Neuronal stem cell (in vitro differentiated cells): ENCODE data around the gene ACTN1.
A peak's percentile ranks its signal among the peaks of the same experiment; 100 is the strongest.

ENCODE experiments used
- DNase-seq: peaks from one replicate; pipeline ENCODE4 v3.0.0-alpha.2; 2013; ENCODE audit warnings: low spot score
- H2AFZ ChIP-seq: one replicate; pipeline ENCODE4 v1.6.1; 2013; ENCODE audit warnings: mild to moderate bottlenecking, low read length, inconsistent platforms
- H2AK5ac ChIP-seq: 2 replicates; pipeline ENCODE4 v1.6.1; 2013; ENCODE audit warnings: low read depth, mild to moderate bottlenecking, inconsistent platforms, low read length, moderate library complexity, mixed read lengths
- H2BK120ac ChIP-seq: 2 replicates; pipeline ENCODE4 v1.6.1; 2013; ENCODE audit warnings: low read depth, mild to moderate bottlenecking, inconsistent platforms, low read length, moderate library complexity, mixed read lengths
- H2BK12ac ChIP-seq: one replicate; pipeline ENCODE4 v1.6.1; 2013; ENCODE audit warnings: low read length, inconsistent platforms
- H2BK15ac ChIP-seq: 2 replicates; pipeline ENCODE4 v1.6.1; 2013; ENCODE audit warnings: mild to moderate bottlenecking, low read length, inconsistent platforms, mixed read lengths
- H2BK5ac ChIP-seq: one replicate; pipeline ENCODE4 v1.6.1; 2013; ENCODE audit warnings: inconsistent platforms, mild to moderate bottlenecking, low read length, moderate library complexity
- H3K14ac ChIP-seq: one replicate; pipeline ENCODE4 v1.6.1; 2013; ENCODE audit warnings: low read length, inconsistent platforms
- H3K18ac ChIP-seq: 2 replicates; pipeline ENCODE4 v1.6.1; 2013; ENCODE audit warnings: low read length, inconsistent platforms
- H3K23ac ChIP-seq: 2 replicates; pipeline ENCODE4 v1.6.1; 2013; ENCODE audit warnings: low read depth, mild to moderate bottlenecking, mixed read lengths, low read length, inconsistent platforms; ENCODE audit not compliant: poor library complexity
- H3K27ac ChIP-seq: replicated peaks from 3 replicates; pipeline ENCODE4 v1.5.1; 2013; ENCODE audit warnings: low read length, inconsistent platforms
- H3K27me3 ChIP-seq, 3 experiments: 2 replicates each; pipeline ENCODE4 v1.6.1; 2013; ENCODE audit warnings: low read length in 3 of 3, mild to moderate bottlenecking in 2 of 3, inconsistent platforms in 1 of 3, low read depth in 1 of 3, mixed read lengths in 1 of 3, moderate library complexity in 1 of 3; ENCODE audit not compliant: control insufficient read depth in 3 of 3, insufficient read depth in 3 of 3
- H3K36me3 ChIP-seq, 2 donors: replicated peaks in 1 of 2; 2 replicates each; pipeline ENCODE4 v1.6.1; 2013; ENCODE audit warnings: low read length in 2 of 2; ENCODE audit not compliant: control insufficient read depth in 2 of 2, insufficient read depth in 2 of 2
- H3K4ac ChIP-seq: 2 replicates; pipeline ENCODE4 v1.6.1; 2013; ENCODE audit warnings: inconsistent platforms, mild to moderate bottlenecking, low read length, moderate library complexity
- H3K4me1 ChIP-seq, 2 donors: 1 replicate in 1 of 2; 2 replicates in 1 of 2; pipeline ENCODE4 v1.6.1; 2013; ENCODE audit warnings: low read length in 2 of 2, low read depth in 1 of 2; ENCODE audit not compliant: control insufficient read depth in 2 of 2, insufficient read depth in 1 of 2
- H3K4me2 ChIP-seq: one replicate; pipeline ENCODE4 v1.6.1; 2013; ENCODE audit warnings: mild to moderate bottlenecking, low read length, inconsistent platforms; ENCODE audit not compliant: insufficient read depth, poor library complexity, severe bottlenecking
- H3K4me3 ChIP-seq, 2 donors: 2 replicates each; pipeline ENCODE4 v1.5.1; 2013; ENCODE audit warnings: low read length in 2 of 2, mild to moderate bottlenecking in 2 of 2, inconsistent platforms in 1 of 2, moderate library complexity in 1 of 2
- H3K79me1 ChIP-seq: one replicate; pipeline ENCODE4 v1.6.1; 2013; ENCODE audit warnings: low read depth, mild to moderate bottlenecking, inconsistent platforms, low read length, moderate library complexity
- H3K9ac ChIP-seq: one replicate; pipeline ENCODE4 v1.6.1; 2013; ENCODE audit warnings: mild to moderate bottlenecking, low read depth, low read length, inconsistent platforms; ENCODE audit not compliant: poor library complexity
- H3K9me3 ChIP-seq, 2 donors: replicated peaks in 1 of 2; 2 replicates each; pipeline versions ENCODE3 to v1.6.1; 2013; ENCODE audit warnings: low read length in 2 of 2, mild to moderate bottlenecking in 2 of 2, inconsistent platforms in 1 of 2, low read depth in 1 of 2, mixed read lengths in 1 of 2, moderate library complexity in 1 of 2; ENCODE audit not compliant: control insufficient read depth in 2 of 2, insufficient read depth in 1 of 2
- H4K8ac ChIP-seq: one replicate; pipeline ENCODE4 v1.6.1; 2013; ENCODE audit warnings: low read depth, mild to moderate bottlenecking, inconsistent platforms, low read length, moderate library complexity
- H4K91ac ChIP-seq: one replicate; pipeline ENCODE4 v1.6.1; 2013; ENCODE audit warnings: low read length, low read depth, mild to moderate bottlenecking, inconsistent platforms; ENCODE audit not compliant: poor library complexity
- WGBS, 2 donors: extraction: QIAGEN DNeasy Blood & Tissue Kit; methylation state at CpG; one replicate each; pipeline ENCODE4 v1.1.7; 2013; ENCODE audit warnings: missing lambda C conversion rate in 2 of 2, mixed read lengths in 1 of 2; ENCODE audit not compliant: insufficient read length in 2 of 2, insufficient replicate concordance in 1 of 2; ENCODE audit errors: extremely low coverage in 2 of 2; 5-methylcytosine and 5-hydroxymethylcytosine counted together

ACTN1 gene

DNA sequence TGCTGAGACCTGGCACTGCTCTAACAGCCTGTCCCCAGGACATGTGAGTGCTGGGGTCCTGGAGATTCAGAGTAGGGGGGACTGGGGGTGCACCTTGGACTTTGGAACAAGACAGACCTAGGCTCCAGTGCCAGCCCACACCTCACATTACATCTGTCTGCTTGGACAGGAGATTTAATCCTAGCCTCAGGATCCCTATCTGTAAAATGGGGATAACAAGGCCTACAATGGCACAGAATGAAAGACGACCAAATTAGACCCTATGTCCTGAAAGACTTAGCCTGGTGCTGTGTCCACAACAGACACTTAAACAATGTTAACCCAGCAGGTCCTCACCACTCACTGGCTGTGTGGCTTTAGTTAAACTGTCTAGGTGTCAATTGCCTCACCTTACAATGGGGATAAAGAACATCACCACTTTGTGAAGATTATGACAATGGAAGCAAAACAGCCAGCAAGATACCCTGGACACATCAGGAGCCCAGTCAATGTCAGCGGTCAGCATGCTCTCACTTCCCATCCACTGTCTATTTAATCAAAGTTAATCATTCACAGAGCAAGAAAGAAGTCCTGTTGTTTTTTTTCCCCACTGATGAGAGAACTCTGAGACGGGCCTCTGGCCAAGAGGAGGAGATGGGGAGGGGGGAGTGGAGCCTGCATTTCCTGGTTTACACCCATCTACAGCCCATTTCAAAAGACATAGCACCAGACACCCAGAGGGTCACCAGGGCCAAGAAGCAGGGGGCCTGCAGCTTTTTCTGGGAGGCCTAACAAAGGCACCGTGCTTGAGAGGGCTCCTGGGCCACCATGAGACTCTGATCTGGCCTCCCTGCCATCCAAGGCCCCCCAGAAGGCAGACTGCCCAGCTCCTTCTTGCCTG lies 40.6 kb downstream of the ACTN1 start:
- no peak overlapping the region for H3K18ac ChIP-seq
- no peak overlapping the region for H3K4me3 ChIP-seq
- H2BK120ac ChIP-seq: no peak overlapping the region
- peaks cover 7% of the 10 kb centered on the region for H3K79me1 ChIP-seq
- no peak overlapping the region for H3K4ac ChIP-seq
- H2BK15ac ChIP-seq: no peak overlapping the region
- H3K27ac ChIP-seq: no peak overlapping the region
- DNase-seq: no peak
- H4K8ac ChIP-seq: no peak overlapping the region
- no peaks in the 10 kb centered on the region for H3K27me3 ChIP-seq
- H3K23ac ChIP-seq: no peak overlapping the region
- peak overlapping the region; percentile 91 for H3K14ac ChIP-seq
- H4K91ac ChIP-seq: no peak overlapping the region
- no peak overlapping the region for H3K4me2 ChIP-seq
- H3K9ac ChIP-seq: no peak overlapping the region
- no peak overlapping the region for H2BK12ac ChIP-seq
- peaks cover 2 to 15% of the 10 kb centered on the region in 2 donors for H3K36me3 ChIP-seq
- H3K4me1 ChIP-seq: peaks cover 8 to 24% of the 10 kb centered on the region in 2 donors
- H2AK5ac ChIP-seq: no peak overlapping the region
- H3K9me3 ChIP-seq: no peaks in the 10 kb centered on the region
- WGBS, 2 donors: no CpG with 5 or more reads among the region's 4 CpGs
- H2AFZ ChIP-seq: no peak overlapping the region
- H2BK5ac ChIP-seq: no peak overlapping the region

DNA sequence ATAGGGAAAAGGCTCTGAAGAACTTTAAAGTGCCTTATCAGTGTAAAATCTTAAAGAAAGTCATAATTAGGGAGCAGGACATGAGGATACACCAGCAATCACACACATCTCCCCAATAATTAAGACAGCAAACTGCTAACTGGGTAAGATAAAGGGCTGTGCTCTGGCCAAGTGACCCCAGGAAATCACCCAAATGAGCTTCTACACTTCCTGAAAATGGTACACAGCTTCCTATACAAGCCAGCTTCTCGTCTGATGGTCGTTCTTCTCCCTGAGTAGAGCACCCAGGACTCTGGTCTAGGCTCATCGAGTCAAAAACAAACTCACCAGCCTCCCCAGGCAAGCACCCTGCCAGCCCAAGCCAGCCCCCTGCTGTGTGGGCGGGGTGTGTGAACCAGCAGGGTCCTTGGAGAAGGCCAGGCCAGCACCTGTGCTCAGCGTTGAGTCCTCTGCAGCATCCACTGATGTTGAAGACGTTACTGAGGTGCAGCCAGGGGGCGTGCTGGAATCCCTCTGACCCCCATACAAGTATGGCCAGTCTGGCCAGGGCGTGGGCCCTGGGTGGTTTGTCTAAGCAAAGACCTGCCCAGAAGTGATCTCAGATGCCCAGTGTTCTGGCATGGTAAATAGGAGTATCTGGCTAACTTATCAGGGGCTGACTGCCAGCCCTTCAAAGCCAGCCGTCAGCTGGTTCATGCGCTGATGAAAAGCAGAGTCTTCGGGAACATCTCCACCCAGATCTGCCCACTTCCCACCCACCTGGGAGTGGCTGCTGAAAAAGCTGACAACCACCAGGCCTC lies 41.4 kb downstream of the ACTN1 start:
- Histone ChIP-seq H2BK120ac (no peak overlapping the region), H3K9ac (no peak overlapping the region), H3K27ac (no peak overlapping the region), H2AK5ac (no peak overlapping the region), H2AFZ (no peak overlapping the region), H2BK12ac (peak overlapping the region; percentile 60), H2BK5ac (no peak overlapping the region), H3K79me1 (peaks cover 3% of the 10 kb centered on the region), H3K9me3 (no peaks in the 10 kb centered on the region), H3K27me3 (no peaks in the 10 kb centered on the region), H4K91ac (no peak overlapping the region), H3K14ac (peak overlapping the region; percentile 91), H3K4me2 (no peak overlapping the region), H3K36me3 (peaks cover 0 to 15% of the 10 kb centered on the region in 2 donors), H3K23ac (no peak overlapping the region), H3K4me3 (no peak overlapping the region), H3K18ac (peak overlapping the region; percentile 39), H2BK15ac (no peak overlapping the region), H3K4ac (no peak overlapping the region), H3K4me1 (peaks cover 8 to 20% of the 10 kb centered on the region in 2 donors), H4K8ac (no peak overlapping the region)
- WGBS, 2 donors: no CpG with 5 or more reads among the region's 11 CpGs
- DNase-seq: no peak

- WGBS, 2 donors: no CpG with 5 or more reads among the region's 2 CpGs
- no peak overlapping the region for H3K4ac ChIP-seq
- no peak overlapping the region for H3K4me3 ChIP-seq
Measured at GRCh38 chr14:68936980-68937379, 42.1 kb downstream of the ACTN1 start.

GRCh38 chr14:68936476-68936875 lies 42.6 kb downstream of the ACTN1 start:
- Histone ChIP-seq H2BK5ac (no peak overlapping the region), H3K9ac (no peak overlapping the region), H3K27ac (no peak overlapping the region), H3K4me2 (no peak overlapping the region), H3K4me3 (no peak overlapping the region), H3K9me3 (no peaks in the 10 kb centered on the region), H3K4me1 (peaks cover 8 to 18% of the 10 kb centered on the region in 2 donors), H2AK5ac (no peak overlapping the region), H2BK15ac (no peak overlapping the region), H3K23ac (no peak overlapping the region), H2BK120ac (no peak overlapping the region), H3K14ac (no peak overlapping the region), H4K91ac (no peak overlapping the region), H4K8ac (no peak overlapping the region), H3K4ac (no peak overlapping the region), H3K79me1 (peaks cover 3% of the 10 kb centered on the region), H2AFZ (no peak overlapping the region), H3K18ac (no peak overlapping the region), H2BK12ac (no peak overlapping the region), H3K27me3 (no peaks in the 10 kb centered on the region), H3K36me3 (peaks cover 0 to 10% of the 10 kb centered on the region in 2 donors)
- no CpG with 5 or more reads among the region's 8 CpGs for WGBS, 2 donors
- no peak for DNase-seq

More at GRCh38 chr14:68936980-68937379, 42.1 kb downstream of the ACTN1 start:
- H3K27ac ChIP-seq: no peak overlapping the region
- H2AFZ ChIP-seq: no peak overlapping the region
- H3K9ac ChIP-seq: no peak overlapping the region
- no peak overlapping the region for H3K18ac ChIP-seq
- H2AK5ac ChIP-seq: no peak overlapping the region
- peaks cover 8 to 18% of the 10 kb centered on the region in 2 donors for H3K4me1 ChIP-seq
- H3K14ac ChIP-seq: no peak overlapping the region
- no peak overlapping the region for H2BK15ac ChIP-seq
- no peak overlapping the region for H2BK5ac ChIP-seq
- H4K91ac ChIP-seq: no peak overlapping the region
- no peaks in the 10 kb centered on the region for H3K27me3 ChIP-seq
- no peak overlapping the region for H3K4me2 ChIP-seq
- H3K36me3 ChIP-seq: peaks cover 0 to 14% of the 10 kb centered on the region in 2 donors
- H2BK120ac ChIP-seq: no peak overlapping the region
- H3K9me3 ChIP-seq: no peaks in the 10 kb centered on the region
- peaks cover 3% of the 10 kb centered on the region for H3K79me1 ChIP-seq
- no peak overlapping the region for H4K8ac ChIP-seq
- H3K23ac ChIP-seq: no peak overlapping the region
- H2BK12ac ChIP-seq: no peak overlapping the region
- DNase-seq: no peak
